Loucy (cell line): ENCODE results near the gene CDHR4.

Source experiments
- CTCF ChIP-seq: fragments of 200-600 bp; sonication (generic); conservative IDR thresholded peaks from 2 replicates; pipeline ENCODE4 v1.5.1; 2014; ENCODE audit warnings: mild to moderate bottlenecking, antibody characterized with exemption, low read length
- EZH2phosphoT487 ChIP-seq: fragments of 200-600 bp; IDR thresholded peaks from 2 replicates; pipeline ENCODE4 v1.6.1; 2018; ENCODE audit warnings: antibody characterized with exemption, mild to moderate bottlenecking, moderate library complexity, borderline replicate concordance

- no peak for TF ChIP-seq CTCF
- TF ChIP-seq EZH2phosphoT487: no peak
These were observed 42.5 kb downstream of the CDHR4 start for GRCh38 chr3:49757197-49757596.
